GM18870 (cell line): ENCODE data around the gene ITGB1BP1.
A peak's percentile ranks its signal among the peaks of the same experiment; 100 is the strongest.

Experiments used
- ATAC-seq: cut with Tn5 transposase; IDR thresholded peaks from one replicate; pipeline ENCODE4 v1.9.1; 2021; ENCODE audit warnings: moderate library complexity; ENCODE audit not compliant: unreplicated experiment

The ITGB1BP1 gene

DNA sequence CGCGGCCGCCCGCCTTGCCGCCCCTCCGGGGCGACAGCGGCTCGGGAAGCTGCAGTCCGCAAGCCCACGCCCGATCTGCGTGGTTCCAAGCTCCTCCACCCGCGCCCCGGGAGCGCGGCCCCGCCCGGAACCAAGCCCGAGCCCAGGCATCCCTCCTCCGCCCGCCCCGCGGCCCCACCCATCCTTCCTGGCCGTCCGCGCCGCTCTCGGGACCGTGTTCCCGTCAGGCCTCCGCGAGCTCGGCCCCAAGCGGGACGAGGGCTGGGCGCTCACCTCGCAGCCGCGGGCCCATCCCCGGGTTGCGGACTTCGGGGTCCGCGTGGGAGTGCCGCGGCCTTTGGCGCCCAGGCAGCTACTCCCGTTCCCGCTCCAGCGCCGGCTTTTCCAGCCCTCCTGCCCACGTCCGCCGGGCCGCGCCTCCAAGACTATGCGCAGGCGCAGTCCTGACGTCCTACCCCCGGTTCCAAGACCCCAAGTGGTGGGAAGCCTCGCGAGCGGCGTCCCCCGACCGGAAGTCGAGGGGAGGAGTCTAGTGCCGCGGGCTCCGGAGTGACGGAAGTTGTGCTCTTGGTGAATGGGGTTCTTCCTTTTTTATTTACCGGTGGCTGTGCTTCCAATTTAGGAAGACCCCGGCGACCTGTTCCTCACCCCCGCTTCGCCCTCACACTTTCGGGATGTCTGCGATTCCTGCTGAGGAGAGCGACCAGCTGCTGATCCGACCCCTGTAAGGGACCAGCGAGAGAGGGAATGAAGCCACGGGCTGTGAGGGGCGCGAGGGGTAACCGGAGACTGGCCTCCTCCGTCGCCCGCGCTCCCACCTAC is at the start of gene ITGB1BP1, which contains the start of gene CPSF3:
TSS of gene ITGB1BP1 (minus strand) at position 429 of the 822 bp plus-strand sequence. CDS start 4,831 bp downstream, outside the sequence.
TSS of gene CPSF3 (plus strand) at position 555 of the 822 bp plus-strand sequence. CDS start at position 675, 120 bp downstream.
- peak; percentile 61 for ATAC-seq

GRCh38 chr2:9472511-9472910 is 49.2 kb upstream of the ITGB1BP1 start:
- ATAC-seq: no peak

GRCh38 chr2:9471206-9471605 is 47.9 kb upstream of the ITGB1BP1 start:
- no peak for ATAC-seq

- no peak for ATAC-seq
Measured at GRCh38 chr2:9467687-9468086, 44.4 kb upstream of the ITGB1BP1 start.

GRCh38 chr2:9466147-9466683 is 42.9 kb upstream of the ITGB1BP1 start:
- no peak for ATAC-seq

DNA sequence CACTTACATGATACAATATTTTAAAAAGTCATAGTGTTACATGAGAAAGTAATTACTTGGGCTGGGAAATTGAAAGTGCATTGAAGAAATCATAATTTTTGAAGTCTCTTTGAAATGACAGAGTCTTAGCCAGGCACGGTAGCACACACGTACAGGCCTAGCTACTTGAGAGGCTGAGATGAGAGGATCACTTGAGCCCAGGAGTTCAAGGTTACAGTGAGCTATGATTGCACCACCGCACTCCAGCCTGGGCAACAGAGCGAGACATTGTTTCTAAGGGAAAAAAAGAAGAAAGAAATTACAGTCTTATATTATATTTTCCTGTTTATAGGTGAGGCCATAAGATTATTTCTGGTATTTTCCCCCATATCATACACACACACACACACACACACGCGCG is 41.8 kb upstream of the ITGB1BP1 start:
- no peak for ATAC-seq

DNA sequence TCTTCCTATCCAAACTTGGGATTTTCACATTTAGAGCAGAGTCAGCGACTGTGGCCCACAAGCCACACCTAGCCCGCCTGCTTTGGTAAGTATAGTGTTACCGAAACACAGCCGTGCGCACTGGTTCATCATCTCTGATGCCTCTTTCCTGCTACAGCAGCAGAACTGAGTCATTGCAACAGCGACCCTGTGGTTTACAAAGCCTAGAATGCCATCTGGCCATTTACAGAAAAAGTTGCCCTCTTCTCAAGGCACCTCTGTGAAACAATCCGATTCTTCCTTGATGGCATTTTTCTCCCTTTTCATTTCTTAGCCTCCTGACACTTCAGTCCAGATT is 40.3 kb upstream of the ITGB1BP1 start:
- ATAC-seq: no peak

DNA sequence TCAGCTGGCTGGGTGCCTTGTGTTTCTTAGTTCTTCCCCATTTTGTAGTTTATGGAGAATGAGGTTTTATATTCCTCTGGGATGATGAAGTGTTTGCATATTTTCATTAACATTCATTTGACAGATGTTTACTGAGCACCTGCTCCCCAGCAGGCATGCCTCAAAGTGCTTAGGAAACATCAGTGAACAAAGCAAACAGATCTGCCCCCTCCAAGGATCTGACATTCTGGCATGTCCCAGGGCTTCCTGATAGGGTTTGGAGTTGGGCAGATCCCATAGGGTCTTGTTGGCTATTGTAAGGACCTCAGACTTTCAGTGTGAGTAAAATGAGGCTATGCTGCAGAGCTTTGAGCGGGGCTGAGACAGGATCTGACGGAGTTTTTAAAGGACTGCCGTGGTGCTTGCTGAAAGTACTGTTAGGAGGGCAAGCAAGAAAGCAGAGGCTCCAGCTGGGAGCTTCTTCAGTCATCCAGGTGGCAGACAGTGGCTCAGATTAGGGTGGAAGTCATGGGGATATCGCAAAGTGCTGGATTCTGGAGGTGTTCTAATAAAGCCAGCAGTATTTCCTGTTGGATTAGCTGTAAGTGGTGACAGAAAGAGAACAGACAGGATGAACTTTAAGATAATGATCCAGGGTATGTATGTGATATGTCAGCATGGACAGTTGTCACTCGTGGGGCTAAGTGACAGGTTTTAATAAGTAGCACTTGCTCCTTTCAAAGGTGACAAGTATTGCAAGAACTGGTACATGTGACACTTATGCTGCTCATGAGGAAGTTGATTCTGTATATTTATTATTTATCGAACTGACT is 39.8 kb upstream of the ITGB1BP1 start:
- no peak for ATAC-seq

DNA sequence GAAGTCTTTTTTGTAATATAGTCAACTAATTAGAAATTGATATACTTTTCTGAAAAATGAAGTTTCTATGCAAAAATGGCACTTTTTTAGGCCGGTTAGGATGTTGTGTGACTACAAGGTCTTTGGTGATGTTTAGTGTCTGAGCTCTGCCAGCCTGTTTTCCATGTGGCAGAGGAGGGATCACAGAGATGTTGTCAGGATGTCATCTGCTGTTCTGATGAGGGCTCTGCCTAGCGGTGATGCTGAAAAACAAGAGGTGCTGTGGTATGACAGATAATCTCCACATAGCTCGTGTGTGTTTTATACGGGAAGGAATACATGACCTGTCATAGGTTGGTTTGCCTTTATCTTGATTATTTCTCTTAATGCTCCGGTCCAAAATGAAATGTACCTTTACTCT is 39.0 kb upstream of the ITGB1BP1 start:
- ATAC-seq: no peak

DNA sequence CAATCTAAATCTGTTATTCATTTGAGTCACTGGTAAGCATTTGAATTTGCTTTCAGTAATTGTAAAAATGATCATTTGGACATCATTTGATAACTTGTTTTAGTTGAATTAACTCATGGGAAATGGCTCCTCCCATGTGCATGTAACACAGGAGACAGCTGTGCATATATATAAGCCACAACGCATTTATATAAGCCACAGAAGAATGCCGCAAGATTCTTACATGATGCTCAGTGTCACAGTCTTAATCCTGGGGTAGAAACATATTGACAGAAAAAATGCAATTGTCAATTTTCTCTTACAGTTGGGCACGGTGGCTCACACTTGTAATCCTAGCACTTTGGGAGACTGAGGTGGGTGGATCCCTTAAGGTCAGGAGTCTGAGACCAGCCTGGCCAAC is 37.8 kb upstream of the ITGB1BP1 start:
- ATAC-seq: no peak

DNA sequence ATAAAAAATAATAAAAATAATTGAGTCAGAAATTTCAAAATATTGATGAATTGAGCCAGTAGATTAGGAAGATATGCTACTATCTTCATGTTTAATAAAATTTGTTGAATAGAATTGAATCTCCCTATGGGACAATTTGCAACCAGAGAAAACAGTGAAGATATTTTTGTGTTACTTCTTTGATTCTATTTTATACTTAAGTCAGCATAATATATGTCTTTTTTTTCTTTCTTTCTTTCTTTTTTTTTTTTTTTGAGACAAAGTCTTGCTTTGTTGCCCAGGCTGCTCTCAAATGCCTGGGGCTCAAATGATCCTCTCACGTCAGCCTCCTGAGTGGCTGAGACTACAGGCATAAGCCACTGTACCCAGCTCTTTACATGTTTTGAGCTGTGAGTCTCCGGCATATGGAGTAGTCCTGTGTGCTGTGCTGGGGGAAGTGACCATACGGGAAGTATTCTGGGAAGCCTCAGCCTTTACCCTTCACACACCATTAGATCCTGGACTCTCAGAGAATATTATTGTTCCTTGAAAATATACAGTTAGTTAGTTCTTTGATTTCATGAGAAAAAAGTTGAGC is 37.2 kb upstream of the ITGB1BP1 start:
- ATAC-seq: no peak

DNA sequence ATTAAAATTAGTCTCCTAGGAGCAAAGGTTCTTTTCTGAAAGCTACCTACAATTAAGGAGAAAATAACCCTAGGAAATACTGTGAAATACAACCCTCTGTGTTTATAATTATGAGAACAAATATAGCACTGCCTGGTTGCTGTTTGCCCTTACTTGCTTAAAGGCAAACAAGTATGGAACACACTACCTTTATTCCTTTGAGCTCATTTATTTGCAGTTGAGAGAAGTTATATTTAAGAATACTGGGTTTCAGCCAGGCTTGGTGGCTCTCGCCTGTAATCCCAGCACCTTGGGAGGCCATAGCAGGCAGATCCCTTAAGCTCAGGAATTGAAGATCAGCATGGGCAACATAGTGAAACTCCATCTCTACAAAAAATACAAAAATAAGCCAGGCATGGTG is 27.9 kb upstream of the ITGB1BP1 start:
- no peak for ATAC-seq

DNA sequence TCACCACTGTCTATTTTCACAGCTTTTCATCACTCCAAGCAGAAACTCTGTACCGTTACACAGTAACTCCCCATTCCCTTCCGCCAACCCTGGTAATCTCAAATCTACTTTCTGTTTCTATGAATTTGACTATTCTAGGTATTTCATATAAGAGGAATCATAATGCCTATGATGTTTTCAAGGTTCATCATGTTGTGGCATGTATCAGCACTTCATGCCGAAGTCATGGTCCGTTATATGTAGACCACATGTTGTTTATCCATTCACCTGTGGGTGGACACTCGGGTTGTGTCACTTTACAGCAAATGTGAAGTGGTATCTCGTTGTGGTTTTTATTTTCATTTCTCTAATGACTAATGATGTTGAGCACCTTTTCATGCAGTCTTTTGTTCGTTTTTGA is 21.8 kb upstream of the ITGB1BP1 start:
- no peak for ATAC-seq

DNA sequence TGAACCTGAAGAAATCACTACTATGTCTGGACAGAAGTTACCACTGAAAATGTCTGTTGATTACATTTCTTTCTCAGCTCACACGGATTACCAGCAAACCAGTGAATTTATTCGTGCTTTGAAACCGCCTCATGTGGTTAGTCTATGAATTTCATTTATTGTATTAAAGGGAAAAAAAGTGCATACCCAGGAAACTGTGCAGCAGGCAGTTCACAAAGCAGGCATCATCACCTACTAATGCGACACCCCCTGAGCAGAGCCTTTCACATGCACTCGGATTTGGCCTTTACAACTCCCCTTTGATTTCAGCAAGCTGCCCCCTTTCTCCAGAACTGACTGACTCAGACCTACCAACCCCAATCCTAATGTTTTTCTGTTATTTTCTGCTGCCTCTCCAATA is 20.2 kb upstream of the ITGB1BP1 start:
- no peak for ATAC-seq

DNA sequence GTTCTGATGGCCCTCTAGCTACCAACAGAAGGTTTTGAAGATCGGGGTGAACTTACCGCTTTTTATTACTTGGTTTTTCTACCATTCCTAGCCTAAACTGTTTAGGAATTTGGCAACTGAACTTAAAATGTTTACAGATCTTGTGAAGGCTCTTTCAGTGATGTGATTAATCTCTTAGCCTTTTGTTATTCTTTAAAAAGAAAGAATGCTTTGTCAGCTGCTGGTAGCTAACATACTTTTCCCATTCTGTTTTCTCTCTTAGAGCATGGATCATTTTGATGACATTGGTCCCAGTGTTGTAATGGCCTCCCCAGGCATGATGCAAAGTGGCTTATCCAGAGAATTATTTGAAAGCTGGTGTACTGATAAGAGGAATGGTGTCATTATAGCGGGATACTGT is 18.2 kb upstream of the ITGB1BP1 start:
- no peak for ATAC-seq

- no peak for ATAC-seq
Measured at GRCh38 chr2:9440058-9440727, 16.9 kb upstream of the ITGB1BP1 start.

DNA sequence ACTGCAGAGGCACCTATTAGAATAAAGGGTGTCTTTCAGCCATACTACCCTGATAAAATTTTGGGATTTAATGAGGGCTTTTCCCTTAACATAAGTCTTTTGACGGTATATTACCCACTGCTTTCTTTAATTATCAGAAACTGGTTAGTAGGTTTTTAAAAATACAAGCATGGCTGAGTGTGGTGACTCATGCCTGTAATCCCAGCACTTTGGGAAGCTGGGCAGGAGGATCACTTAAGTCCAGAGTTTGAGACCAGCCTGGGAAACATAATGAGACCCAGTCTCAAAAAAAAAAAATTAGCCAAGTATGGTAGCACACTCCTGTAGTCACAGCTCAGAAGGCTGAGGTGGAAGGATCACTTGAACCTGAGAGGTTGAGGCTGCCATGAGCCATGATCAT is 16.2 kb upstream of the ITGB1BP1 start:
- no peak for ATAC-seq

DNA sequence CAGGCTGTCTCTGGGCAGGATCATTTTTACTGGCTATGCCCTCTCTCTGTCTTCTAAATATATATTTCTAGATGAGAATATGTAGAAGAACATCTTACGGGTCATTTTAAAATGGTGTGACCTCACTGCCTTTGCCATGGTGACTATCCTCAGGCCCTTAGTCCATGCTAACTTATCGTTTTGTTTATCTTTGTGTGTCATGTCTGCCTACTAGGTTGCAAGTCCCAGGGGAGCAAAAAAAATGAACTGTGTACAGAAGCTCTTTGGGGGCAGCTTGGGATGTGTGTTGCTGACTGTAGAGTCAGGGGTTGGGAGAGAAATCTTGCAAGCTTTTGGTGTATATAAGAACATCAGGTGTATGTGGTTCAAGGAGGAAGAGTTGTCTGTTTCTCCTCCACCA is 11.2 kb upstream of the ITGB1BP1 start:
- ATAC-seq: no peak

DNA sequence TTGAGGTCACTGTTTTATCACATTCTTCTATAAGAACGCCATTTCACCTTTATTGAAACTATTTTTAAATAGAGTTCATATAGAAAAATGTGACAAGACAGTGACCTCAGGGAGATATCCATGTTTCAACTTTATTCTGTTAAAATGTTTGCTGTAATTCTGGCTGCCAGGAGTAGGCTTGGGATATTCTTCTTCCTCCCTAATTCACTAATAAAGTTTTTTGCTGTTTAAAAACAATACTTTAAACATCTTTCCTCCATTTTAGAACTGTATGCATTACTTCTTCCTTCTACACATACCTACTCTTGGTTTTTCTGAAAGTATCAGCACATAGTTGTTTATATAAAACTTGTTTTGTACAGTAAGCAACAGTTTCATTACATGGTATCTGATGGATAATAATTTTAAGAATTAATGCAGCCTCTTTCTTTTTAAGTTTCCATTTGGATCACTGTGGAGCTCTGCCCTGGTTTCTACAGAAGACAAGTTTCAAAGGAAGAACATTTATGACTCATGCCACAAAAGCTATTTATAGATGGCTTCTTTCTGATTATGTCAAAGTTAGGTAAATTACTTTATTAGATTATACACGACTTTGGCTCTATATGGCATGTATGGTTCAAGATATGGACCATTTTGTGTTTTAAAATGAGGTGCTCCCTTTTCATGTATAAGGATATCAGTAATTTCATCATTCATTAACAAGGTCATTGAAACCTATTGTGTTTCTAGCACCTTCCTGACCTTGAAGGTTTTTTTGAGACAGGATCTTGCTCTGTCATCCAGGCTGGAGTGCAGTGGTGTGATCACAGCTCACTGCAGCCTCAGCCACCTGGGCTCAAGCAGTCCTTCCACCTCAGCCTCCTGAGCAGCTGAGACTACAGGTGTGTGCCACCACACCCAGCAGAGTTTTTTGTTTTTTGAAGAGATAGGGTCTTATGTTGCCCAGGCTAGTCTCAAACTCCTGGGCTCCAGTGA is 7.3 kb upstream of the ITGB1BP1 start:
- ATAC-seq: no peak
